HUDEP-2 (cell line): Measurements from ENCODE around the gene GPBP1L1.
"Not testable (repeated sequence)": the region's sequence is repeated elsewhere in the genome, so short reads cannot be mapped to it uniquely, and the experiment has no call there.

Source experiments
- DNase-seq, 76 experiments: peaks; one replicate each; lab custom pipeline; 2025; ENCODE audit not compliant: unreplicated experiment in 76 of 76; lab: John Stamatoyannopoulos, UW

Gene GPBP1L1

GRCh38 chr1:45596765-45597164, 89.6 kb downstream of the GPBP1L1 start:
- DNase-seq: not testable (repeated sequence)

- DNase-seq: no peak
Measured at GRCh38 chr1:45594412-45594811, 91.9 kb downstream of the GPBP1L1 start.

- peak in 2 of 76 experiments; percentile 6 to 19 for DNase-seq
Measured at GRCh38 chr1:45589861-45590260, 96.5 kb downstream of the GPBP1L1 start.

GRCh38 chr1:45586769-45587168, 99.6 kb downstream of the GPBP1L1 start:
- no peak for DNase-seq

GRCh38 chr1:45585496-45586075, 100.7 kb downstream of the GPBP1L1 start:
- no peak for DNase-seq

GRCh38 chr1:45585110-45585426, 101.3 kb downstream of the GPBP1L1 start:
- peak in 1 of 76 experiments; percentile 20 for DNase-seq

- peak in 73 of 76 experiments; percentile 20 to 94 (median 80) for DNase-seq
Measured at GRCh38 chr1:45584351-45585109, 101.8 kb downstream of the GPBP1L1 start.

- peak in 74 of 76 experiments; percentile 18 to 95 (median 76) for DNase-seq
Measured at GRCh38 chr1:45583666-45584350, 102.5 kb downstream of the GPBP1L1 start, which contains the start of gene NASP. Gene NASP, plus strand, starts transcription at chr1:45584041. Its CDS starts 106 bp downstream, at chr1:45584147.

GRCh38 chr1:45583264-45583665, 103.1 kb downstream of the GPBP1L1 start:
- peak in 75 of 76 experiments; percentile 54 to 97 (median 91) for DNase-seq
